KBM-7 (cell line): Measurements from ENCODE around the gene GPR153.
A peak's percentile ranks its signal among the peaks of the same experiment; 100 is the strongest.

Experiments used
- DNase-seq: peaks from one replicate; pipeline ENCODE4 v3.0.0-alpha.2; 2015
- in situ Hi-C: fragments of 300-500 bp; cut with MboI; formaldehyde crosslinking; loops from 2 replicates; pipeline ENCODE4 v1.14.3; 2020; ENCODE audit warnings: low sequenced_read_pairs, low pct_unique_long_range_greater_than_20kb, mixed read lengths

Gene GPR153

DNA sequence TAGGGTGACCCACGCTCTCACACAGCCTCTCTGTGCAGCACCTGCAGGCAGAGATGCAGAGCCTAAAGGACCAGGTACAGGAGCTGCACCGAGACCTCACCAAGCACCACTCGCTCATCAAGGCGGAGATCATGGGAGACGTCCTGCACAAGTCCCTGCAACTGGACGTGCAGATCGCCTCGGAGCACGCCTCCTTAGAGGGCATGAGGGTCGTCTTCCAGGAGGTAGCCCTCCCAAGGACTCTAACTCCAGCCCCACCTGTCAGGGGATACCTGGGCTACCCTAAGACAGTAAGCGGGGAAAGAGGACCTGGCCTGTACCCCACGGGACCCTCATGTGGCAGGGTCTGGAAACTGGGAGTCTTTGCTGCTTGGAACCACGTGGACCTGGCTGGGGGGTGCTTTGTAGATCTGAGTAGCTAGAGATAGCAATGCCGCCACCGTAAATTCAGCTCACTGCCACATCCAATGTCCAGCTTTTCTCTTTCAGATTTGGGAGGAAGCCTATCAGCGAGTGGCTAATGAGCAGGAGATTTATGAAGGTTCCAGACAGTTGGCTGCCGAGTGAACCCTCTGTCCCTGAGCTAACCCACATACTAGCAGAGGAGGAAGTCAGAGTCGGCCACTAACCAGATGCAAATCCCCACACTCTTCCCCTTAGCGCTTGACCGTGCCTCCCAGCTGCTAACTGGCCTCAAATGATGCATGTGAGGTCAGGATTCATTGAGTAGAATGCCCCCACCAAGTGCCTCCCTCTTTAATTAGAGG, 48.5 kb downstream of the GPR153 start:
- in situ Hi-C loops = no loop called here
- peak; percentile 21 for DNase-seq

DNA sequence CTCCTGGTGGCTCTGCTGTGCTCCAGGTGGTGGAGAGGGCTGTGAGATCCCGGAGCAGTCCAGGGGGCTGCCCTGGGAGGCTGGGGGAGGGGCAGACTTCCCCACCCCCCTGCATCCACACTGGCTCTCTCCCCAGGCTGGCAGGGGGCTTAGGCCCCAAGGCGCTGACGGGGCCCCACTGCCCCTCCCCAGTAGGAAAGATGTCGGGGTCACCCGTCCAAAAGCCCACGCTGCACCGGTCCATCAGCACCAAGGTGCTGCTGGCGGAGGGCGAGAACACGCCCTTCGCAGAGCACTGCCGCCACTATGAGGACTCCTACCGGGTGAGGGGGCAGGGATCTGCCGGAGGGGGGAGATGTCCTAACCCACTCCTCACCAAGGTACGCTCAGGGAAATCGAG, 49.2 kb downstream of the GPR153 start:
- in situ Hi-C loops = no loop called here
- no peak for DNase-seq

DNA sequence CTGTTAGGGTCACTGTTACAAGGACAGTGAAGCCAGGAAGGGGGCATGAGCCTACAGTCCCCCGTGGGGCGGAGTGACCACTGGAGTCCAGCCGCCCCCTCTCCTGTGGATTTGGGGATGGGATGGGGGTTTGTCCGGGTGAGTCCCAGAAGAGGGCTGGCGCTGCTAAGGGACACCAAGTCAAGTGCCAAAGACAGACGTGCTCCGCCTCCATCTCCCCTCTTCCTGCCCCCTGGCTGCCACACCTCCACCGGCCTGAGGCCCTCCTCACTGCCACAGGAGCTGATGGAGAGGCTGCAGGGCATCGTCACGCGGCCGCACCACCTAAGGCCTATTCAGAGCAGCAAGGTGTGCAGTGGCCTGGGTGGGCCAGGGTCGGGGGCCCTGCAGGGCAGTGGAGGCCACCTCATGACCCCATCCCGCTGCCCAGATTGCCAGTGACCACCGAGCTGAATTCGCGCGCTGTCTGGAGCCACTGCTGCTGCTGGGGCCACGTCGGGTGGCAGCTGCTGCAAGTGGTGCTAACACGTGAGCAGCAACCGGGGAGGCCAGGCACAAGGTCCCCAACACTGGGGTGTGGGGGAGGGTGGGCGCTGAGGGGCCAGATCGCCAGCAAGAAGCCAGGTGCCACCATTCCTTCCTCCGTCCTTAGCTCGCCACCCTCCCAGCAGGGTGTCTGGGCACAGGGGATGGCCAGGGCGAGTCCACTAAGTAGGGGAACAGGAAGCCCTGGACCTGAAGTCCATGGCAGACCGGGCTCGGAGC, 50.1 kb downstream of the GPR153 start:
- in situ Hi-C loops = no loop called here
- DNase-seq = no peak

DNA sequence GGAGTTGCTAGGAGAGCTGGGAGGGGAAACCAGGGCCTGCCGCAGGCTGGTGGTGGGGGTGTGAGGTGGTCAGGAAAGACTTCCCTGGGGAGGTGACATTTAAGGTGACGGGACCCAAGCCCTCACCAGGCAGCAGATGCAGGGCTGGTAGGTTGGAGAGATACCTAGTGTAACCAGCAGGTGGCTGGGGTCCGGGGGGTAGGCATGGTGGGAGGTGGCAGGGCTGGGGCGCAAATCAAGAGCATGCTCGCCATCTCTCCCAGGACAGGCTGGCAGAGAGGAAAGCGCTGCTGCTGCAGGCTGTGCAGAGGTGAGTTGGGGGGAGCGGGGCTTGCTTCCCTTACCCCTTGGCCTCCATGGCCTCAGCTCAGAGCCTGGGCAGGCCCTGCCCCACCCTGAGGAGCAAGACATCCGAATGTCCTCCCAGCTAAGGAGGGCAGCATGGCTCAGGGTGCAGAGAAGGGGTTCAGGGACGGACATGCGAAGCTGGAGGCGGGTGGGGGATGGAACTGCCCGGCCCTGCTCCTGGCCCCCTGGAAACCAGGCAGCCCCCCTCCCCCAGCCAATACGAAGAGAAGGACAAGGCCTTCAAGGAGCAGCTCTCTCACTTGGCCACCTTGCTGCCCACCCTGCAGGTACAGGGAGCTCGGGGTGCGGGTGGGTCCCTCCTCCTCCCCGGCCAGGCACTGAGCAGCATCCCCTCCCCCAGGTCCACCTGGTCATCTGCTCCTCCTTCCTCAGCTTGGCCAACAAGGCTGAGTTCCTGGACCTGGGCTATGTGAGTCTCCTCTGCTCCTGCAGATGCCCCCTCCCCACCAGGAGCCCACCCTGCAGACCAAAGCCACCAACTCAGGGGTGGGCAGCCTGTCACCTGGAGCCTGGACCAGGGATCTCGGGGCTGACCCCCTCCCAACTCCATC, 51.0 kb downstream of the GPR153 start:
- in situ Hi-C loops = no loop called here
- DNase-seq = peak; percentile 70

DNA sequence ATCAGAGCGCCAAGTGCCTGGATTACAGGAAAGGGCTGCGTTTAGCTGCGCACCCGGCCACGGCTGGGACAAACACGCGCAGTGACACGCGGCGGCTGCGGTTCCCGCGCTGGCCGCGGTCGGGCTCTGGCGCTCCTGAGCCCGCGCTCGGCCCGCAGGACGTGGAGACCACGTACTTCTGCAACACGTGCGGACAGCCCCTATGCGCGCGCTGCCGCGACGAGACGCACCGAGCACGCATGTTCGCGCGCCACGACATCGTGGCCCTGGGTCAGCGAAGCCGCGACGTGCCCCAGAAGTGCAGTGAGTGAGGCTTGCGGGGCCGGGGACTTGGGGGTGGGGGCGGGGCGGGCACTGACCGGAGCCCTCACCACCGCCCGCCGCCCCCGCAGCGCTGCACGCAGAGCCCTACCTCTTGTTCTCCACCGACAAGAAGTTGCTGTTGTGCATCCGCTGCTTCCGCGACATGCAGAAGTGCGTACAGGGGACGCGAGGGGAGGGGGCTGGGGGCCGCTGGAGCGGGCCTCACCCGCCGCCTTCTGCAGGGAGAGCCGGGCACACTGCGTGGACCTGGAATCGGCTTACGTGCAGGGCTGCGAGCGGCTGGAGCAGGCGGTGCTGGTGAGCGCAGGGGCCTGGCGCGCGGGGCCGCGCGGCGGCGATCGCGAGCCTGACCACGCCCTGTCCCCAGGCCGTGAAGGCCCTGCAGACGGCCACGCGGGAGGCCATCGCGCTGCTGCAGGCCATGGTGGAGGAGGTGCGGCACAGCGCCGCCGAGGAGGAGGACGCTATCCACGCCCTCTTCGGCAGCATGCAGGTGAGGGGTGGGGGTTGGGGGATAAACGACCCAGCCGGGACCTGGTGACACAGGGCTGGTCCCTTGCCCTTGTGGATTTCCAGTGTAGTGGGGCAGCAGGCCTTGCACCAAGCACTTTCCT, 51.9 kb downstream of the GPR153 start:
- peak; percentile 76 for DNase-seq
- in situ Hi-C loops = no loop called here

DNA sequence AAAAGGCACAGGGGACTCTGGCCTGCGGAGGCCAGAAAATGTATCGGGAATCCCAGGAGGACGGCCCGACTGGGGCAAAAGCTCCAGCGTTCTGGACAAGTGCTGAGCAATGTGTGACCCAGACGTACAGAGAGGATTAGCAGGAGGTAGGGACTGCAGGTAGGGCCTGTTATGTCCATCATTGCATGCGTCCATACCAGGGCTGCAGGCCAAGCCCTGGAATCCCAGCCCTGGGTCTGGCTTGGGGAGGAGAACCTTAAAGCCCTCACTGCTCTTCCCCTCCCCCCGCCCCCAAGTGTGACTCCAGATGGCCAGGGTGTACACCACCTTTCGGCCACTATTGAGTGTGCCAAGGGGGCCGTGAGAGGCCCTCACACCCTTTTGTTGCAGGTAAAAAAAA, 53.0 kb downstream of the GPR153 start:
- DNase-seq = no peak
- in situ Hi-C loops = no loop called here

DNA sequence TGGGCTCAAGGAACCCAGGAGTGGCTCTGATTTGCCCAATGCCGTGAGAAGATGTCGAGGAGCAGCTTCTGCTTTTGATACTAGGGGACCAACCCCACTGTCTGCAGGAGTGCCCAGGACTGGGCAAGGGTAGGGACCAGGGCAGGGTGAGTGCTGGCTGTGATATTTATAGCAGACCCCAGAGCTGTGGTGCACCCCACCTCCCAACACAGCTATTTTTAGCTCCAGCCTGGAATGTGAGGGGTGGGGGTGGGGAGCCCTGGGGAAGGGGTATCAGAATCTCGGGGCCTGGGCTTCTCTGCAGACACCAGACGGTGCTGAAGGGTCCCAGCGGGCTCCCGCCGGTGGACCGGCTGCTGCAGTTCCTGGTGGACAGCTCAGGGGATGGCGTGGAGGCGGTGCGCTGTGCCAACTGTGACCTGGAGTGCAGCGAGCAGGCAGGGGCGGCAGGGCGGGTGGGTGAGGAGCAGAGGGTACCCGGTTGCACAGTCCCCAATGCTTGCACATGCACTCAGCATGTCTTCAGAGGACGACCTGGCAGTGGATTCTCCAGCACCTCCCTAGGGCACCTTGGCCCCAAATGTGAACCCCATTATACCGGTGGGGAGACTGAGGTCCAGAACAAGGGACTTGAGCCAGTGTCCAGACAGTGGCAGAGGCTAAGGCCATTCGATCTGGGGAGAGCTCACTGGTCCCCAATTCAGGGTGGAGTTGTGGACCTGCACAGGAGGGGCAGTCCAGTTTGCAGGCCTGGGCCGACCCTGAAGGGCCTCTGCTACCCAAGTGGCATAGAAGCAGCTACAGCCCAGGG, 53.6 kb downstream of the GPR153 start:
- in situ Hi-C loops = no loop called here
- DNase-seq = no peak

DNA sequence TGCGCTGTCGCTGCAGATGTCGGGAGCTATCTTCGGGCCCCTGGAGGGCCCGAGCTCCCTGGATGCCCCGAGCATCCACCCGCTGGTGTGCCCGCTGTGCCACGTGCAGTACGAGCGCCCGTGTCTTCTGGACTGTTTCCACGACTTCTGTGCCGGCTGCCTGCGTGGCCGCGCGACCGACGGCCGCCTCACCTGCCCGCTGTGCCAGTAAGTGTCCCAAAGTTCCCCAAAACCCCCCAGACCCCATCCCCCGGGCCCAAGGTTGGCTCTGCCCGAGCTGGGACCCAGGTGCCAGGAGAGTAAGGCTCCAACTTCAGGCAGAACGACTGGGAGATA, 54.4 kb downstream of the GPR153 start:
- DNase-seq = no peak

DNA sequence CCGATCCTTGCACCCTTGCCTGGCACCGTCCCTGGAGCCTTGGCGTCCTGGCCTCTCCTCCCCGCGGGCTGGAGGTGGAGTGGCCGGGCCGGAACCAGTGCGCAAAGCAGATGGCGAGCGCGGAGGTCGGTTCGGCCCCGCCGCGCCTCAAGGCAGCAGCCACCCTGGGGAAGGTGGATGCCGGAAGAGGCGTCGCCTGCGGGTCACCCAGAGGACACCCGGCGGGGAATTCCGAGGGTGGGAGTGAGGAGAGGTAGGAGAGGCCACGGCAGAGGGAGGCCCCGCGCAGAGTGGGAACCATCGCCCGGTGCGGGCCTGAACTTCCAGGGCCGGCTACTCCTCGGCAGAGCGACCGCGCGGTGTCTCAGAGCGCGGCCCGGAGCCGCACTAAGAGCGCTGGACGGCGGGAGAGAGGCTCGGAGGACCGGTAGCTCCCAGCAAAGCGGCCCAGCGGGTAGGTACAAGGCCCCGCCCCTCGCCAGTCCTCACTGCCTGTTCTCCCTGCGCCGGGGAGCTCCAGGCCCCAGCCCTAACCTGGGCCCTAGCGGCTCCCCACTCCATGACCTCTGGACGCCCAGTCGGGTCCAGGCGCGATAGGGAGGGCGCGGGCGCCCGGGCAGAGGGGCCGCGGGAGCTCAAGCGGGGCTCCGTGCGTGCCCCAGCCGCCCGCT, 54.9 kb downstream of the GPR153 start, which contains the start of gene RNF207:
Gene RNF207 (plus strand): TSS at position 271 of the 671 bp plus-strand sequence. CDS start 417 bp downstream, outside the sequence.
- DNase-seq = no peak
- in situ Hi-C loops = no loop called here

More for the DNA sequence above, 54.4 kb downstream of the GPR153 start:
- in situ Hi-C loops = no loop called here

DNA sequence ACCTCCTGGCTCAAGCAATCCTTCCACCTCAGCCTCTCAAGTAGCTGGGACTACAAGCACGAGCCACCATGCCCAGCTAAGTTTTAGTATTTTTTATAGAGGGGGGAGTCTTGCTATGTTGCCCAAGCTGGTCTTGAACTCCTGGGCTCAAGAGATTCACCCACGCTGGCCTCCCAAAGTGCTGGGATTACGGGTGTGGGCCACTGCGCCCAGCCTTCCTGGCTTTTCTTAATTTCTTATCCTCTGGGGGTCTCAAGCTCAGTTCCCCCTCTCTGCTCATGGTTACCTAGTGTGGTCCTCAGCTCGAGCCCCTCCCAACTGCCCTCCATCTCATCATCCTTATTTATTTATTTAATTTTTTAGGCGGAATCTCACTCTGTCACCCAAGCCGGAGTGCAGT, 58.6 kb downstream of the GPR153 start:
- DNase-seq = no peak
- in situ Hi-C loops = no loop called here

DNA sequence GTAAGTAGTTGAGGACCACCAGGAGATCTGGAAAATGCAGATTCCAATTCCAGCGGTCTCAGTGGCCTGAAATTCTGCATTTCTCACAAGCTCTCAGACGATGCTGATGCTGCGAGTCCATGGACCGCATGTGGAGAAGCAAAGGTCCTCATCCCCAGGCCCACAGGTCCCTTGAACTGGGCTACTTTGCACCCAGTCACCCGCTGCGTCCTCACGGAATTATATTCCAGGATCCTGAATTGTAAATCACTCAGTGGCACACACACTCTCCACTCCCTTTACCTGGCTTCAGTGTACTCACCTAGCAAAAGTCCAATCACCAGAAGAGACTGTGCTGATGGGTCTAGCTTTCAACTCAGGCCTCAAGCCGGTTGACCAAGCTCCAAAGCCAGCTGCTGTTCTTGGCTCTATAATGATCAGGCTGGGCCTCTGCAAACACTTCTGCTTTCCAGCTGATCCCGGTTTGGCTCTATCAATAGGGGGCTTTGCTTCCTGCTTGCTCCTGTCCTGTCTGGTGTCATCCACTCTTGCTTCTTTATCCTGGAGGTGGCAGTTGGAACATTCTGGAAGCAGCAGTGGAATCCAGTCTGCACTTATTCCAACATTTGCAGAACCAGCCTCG, 60.6 kb downstream of the GPR153 start:
- DNase-seq = no peak

DNA sequence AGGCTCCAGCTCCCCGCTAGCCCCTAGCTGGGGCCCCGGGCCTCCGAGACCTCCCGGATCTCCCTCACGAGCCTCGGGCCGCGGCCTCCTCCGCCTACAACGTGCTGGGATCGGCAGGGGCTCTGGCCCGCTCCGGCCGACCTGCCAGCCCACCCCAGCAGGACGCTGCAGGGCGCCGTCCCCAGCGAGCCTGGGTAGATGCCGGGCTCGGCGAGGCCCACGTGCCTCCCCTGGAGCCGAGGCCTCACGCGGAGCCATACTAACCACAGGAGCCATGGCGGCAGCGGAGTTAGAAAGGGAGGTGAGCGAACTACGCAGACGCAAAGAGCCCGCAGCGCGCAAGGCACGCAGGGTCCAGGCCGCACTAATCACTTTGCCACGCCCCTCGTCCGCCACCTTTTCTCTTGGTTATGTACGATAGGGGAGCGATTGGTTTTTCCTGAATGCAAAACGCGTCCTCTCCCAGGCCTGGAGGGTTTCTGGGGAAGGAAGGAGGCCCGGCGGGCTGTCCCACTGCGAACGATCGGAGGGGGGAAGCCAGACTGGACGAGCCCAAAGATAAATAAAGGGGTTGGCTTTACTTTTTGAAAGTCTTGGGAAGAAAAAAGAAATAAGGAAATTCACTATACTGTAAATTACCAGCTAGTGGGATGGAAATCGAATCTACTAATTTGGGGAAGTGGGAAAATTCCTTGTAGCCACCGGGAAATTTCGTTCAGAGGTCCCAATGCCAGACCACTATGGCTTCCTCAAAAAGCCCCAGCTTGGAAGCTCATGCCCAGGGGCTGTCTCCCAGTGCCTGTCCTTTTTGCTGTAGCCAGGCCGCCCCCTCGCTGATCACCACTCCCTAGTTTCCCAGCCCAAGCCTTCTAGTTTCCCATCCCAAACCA, 61.4 kb downstream of the GPR153 start, which contains the start of gene RPL22:
Gene RPL22 (minus strand): TSS at position 298 of the 890 bp plus-strand sequence. CDS start 22 bp downstream, at position 276.
- DNase-seq = peak; percentile 99
- in situ Hi-C loops = no loop called here

More for the DNA sequence above, 60.6 kb downstream of the GPR153 start:
- in situ Hi-C loops = no loop called here

DNA sequence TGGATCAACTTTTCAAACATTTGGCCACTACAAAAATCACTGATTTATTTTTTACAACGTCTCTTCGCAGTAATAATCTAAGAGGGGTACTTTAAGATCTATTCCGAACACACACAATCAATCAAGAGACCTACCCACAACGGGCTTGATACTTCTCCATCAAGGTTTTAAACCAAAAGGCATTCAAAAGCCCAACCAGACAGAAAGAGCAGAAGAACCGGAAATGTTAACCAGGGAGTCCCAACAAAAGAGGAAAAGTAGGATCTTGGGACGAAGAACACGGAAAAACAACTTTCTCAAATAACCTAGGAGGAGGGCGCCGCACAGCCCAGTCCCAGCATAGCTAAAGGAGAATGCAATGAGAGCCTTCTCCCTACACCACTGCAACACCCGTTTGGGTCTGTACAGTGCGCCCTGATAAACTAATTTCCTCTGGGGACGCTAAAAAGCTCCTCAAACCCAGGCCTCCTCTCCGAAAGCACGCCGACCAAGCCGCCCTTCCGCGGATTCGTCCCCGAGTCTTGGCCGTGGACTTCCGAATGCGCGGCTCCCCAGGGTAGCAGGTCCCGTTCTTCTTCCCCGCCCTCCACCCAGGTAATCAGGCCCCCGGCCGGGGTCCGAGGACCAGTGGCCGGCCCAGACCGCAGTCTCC, 62.1 kb downstream of the GPR153 start:
- DNase-seq = peak; percentile 26
- in situ Hi-C loops = no loop called here

DNA sequence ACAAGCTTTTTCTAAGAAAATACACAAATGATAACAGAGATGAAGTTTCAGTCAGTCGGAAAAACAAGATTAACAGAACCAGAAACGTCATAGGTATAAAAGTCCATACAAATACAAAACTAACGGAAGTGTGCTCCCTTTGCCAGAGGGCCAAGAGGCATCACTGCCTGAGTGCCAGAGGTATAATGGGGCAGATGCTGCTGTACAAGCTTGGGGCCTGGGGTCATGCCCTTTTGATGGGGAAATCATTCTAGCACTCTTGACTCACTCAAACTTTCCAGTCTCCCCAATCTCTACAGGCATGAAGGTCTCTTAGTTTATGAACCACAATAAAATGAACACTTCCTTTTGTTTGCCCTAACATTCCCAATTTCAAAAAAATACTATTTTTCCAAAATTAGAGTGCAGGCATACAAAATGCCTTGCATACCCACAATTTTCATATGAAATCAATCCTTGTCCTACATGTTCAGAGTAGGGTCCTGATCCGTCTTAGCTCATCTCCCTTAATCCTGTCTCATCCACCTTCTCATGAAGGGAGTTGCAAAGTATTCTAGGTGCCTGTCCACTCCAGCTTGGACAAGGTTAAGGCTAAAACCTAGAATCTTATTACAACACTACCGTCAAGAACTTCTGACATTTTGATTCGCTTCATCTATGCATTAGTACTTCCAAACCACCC, 63.0 kb downstream of the GPR153 start:
- DNase-seq = no peak
- in situ Hi-C loops = no loop called here
